DND-41 (cell line): Measurements from ENCODE around the gene CYP26C1.

Experiments used
- ATAC-seq: fragments of 200-7000 bp; cut with Tn5 transposase; 3 replicates; pipeline ENCODE4 v1.9.1; 2021; ENCODE audit warnings: low read depth; ENCODE audit not compliant: insufficient read depth
- DNase-seq: peaks from one replicate; pipeline ENCODE4 v3.0.0-alpha.2; 2020
- H2AFZ ChIP-seq: 2 replicates; pipeline ENCODE4 v1.6.0; 2012; ENCODE audit warnings: low read depth, low read length
- H3K27ac ChIP-seq: 2 replicates; pipeline ENCODE4 v1.5.1; 2012; ENCODE audit warnings: low read length, inconsistent platforms
- H3K27me3 ChIP-seq: fragments of 200-600 bp; sonication (generic); 2 replicates; pipeline ENCODE4 v1.6.0; 2012; ENCODE audit warnings: low read length, mild to moderate bottlenecking, inconsistent platforms; ENCODE audit not compliant: insufficient read depth, poor library complexity
- H3K36me3 ChIP-seq: 2 replicates; pipeline ENCODE4 v1.5.1; 2012; ENCODE audit warnings: low read length, inconsistent platforms; ENCODE audit not compliant: insufficient read depth
- H3K4me1 ChIP-seq: 2 replicates; pipeline ENCODE4 v1.5.1; 2012; ENCODE audit warnings: mild to moderate bottlenecking, low read length; ENCODE audit not compliant: insufficient read depth
- H3K4me2 ChIP-seq: 2 replicates; pipeline ENCODE4 v1.6.0; 2012; ENCODE audit warnings: mild to moderate bottlenecking, moderate library complexity, low read length, inconsistent platforms; ENCODE audit not compliant: insufficient read depth
- H3K4me3 ChIP-seq, 2 experiments: fragments of 200-600 bp in 1 of 2; shearing (Covaris generic) in 1 of 2; 2 replicates each; pipeline ENCODE4 v1.5.1; 2012 to 2016; ENCODE audit warnings: inconsistent platforms in 2 of 2, low read length in 2 of 2, mild to moderate bottlenecking in 2 of 2, low read depth in 1 of 2, moderate library complexity in 1 of 2
- H3K79me2 ChIP-seq: 2 replicates; pipeline ENCODE4 v1.6.0; 2012; ENCODE audit warnings: low read length, inconsistent platforms; ENCODE audit not compliant: insufficient read depth
- H3K9ac ChIP-seq: 2 replicates; pipeline ENCODE4 v1.6.0; 2012; ENCODE audit warnings: low read depth, mild to moderate bottlenecking, inconsistent platforms, low read length, moderate library complexity
- H3K9me3 ChIP-seq: 2 replicates; pipeline ENCODE4 v1.5.1; 2012; ENCODE audit warnings: low read length, moderate library complexity, mild to moderate bottlenecking, inconsistent platforms; ENCODE audit not compliant: insufficient read depth, severe bottlenecking
- H4K20me1 ChIP-seq: 2 replicates; pipeline ENCODE4 v1.6.0; 2012; ENCODE audit warnings: low read length; ENCODE audit not compliant: insufficient read depth
- CTCF ChIP-seq: IDR thresholded peaks from 2 replicates; pipeline ENCODE4 v1.5.1; 2012; ENCODE audit warnings: borderline replicate concordance, low read length, moderate library complexity, mild to moderate bottlenecking; ENCODE audit not compliant: poor library complexity, severe bottlenecking; ENCODE audit errors: extremely low read depth
- EZH2 ChIP-seq: IDR thresholded peaks from 3 replicates; pipeline ENCODE4 v1.6.1; 2012; ENCODE audit warnings: borderline replicate concordance, low read depth, mild to moderate bottlenecking, moderate library complexity, low read length, inconsistent platforms; ENCODE audit not compliant: severe bottlenecking

Gene CYP26C1

DNA sequence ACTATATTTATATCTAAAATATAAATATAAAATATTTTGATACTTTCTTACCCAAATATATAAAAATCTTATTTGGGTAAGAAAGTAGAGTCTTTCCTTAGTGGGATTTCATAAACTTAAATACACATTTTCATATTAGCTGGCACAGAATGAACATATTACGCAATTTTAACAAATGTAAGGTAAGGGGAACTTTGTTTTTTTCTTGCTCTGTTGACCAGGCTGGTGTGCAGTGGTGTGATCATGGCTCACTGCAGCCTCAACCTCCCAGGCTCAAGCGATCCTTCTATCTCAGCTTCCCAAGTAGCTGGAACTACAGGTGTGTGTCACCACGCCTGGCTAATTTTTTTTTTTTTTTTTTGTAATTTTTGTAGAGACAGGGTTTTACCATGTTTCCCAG lies 31.4 kb downstream of the CYP26C1 start:
- H3K36me3 ChIP-seq, result no peaks in the 10 kb centered on the region
- TF ChIP-seq CTCF (no peak), EZH2 (no peak)
- H3K4me3 ChIP-seq, result no peak overlapping the region
- H3K27ac ChIP-seq, result no peak overlapping the region
- ATAC-seq (no peak), DNase-seq (no peak)
- no peak overlapping the region for H2AFZ ChIP-seq
- no peaks in the 10 kb centered on the region for H3K4me1 ChIP-seq
- no peaks in the 10 kb centered on the region for H3K27me3 ChIP-seq
- no peak overlapping the region for H3K4me2 ChIP-seq
- no peaks in the 10 kb centered on the region for H3K79me2 ChIP-seq
- no peaks in the 10 kb centered on the region for H3K9me3 ChIP-seq
- no peak overlapping the region for H3K9ac ChIP-seq
- H4K20me1 ChIP-seq, result no peaks in the 10 kb centered on the region

DNA sequence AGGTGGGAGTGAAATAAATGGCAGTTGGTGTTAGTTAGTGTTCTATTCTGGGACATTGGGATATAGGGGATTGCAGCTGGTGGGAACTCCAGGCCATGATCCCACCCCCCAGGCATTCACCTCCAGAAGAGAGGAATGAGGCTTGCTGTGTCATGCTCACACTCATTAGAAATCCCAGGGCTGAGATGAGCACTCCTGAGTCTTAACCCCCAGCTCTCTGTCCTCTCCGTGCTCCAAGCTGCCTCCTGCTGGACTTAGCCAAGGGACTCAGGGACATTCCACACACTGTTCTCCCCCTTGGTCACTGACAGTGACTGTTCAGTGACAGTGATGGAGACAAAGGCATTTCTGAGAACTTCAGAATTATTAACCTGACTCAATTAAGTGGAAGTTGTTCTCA lies 34.6 kb downstream of the CYP26C1 start:
- Histone ChIP-seq H3K79me2 (no peaks in the 10 kb centered on the region), H3K36me3 (no peaks in the 10 kb centered on the region), H3K9ac (no peak overlapping the region), H3K4me1 (no peaks in the 10 kb centered on the region), H3K27me3 (no peaks in the 10 kb centered on the region), H2AFZ (no peak overlapping the region), H3K9me3 (no peaks in the 10 kb centered on the region), H3K4me2 (no peak overlapping the region), H3K4me3 (no peak overlapping the region), H4K20me1 (no peaks in the 10 kb centered on the region), H3K27ac (no peak overlapping the region)
- no peak for TF ChIP-seq EZH2
- no peak for TF ChIP-seq CTCF
- DNase-seq, result no peak
- no peak for ATAC-seq

DNA sequence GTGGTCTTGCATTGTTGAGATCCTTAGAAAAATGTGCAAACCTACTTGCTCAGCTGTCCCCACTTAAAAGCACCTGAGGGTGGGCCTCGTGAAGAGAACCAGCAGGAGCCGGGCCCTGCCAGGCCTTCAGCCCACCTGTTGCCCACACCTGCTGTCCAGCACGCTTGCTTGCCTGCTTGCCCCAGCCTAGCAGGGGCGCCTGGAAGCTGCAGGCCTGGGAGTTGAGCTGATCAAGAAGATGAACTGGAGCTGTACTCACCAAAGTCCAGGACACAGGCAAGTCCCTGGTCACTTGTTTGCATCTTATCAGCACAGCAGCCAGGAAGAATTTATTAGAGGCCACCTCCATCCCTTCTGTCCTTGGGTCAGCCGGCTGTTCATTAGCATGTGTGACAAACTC lies 36.3 kb downstream of the CYP26C1 start:
- no peaks in the 10 kb centered on the region for H3K9me3 ChIP-seq
- H3K27ac ChIP-seq, result no peak overlapping the region
- ATAC-seq (no peak), DNase-seq (no peak)
- H3K4me1 ChIP-seq, result no peaks in the 10 kb centered on the region
- no peak overlapping the region for H3K9ac ChIP-seq
- no peak overlapping the region for H3K4me2 ChIP-seq
- no peaks in the 10 kb centered on the region for H3K79me2 ChIP-seq
- H2AFZ ChIP-seq, result no peak overlapping the region
- H3K36me3 ChIP-seq, result no peaks in the 10 kb centered on the region
- no peaks in the 10 kb centered on the region for H4K20me1 ChIP-seq
- H3K27me3 ChIP-seq, result no peaks in the 10 kb centered on the region
- TF ChIP-seq CTCF (no peak), EZH2 (no peak)
- no peak overlapping the region for H3K4me3 ChIP-seq

- H3K27ac ChIP-seq, result no peak overlapping the region
- no peak for ATAC-seq
- TF ChIP-seq CTCF (no peak), EZH2 (no peak)
- no peak for DNase-seq
- no peaks in the 10 kb centered on the region for H3K27me3 ChIP-seq
- H2AFZ ChIP-seq, result no peak overlapping the region
- H3K9ac ChIP-seq, result no peak overlapping the region
- H3K79me2 ChIP-seq, result no peaks in the 10 kb centered on the region
- no peaks in the 10 kb centered on the region for H3K36me3 ChIP-seq
- no peak overlapping the region for H3K4me3 ChIP-seq
- H3K4me1 ChIP-seq, result no peaks in the 10 kb centered on the region
- no peak overlapping the region for H3K4me2 ChIP-seq
- no peaks in the 10 kb centered on the region for H4K20me1 ChIP-seq
- no peaks in the 10 kb centered on the region for H3K9me3 ChIP-seq
Measured at GRCh38 chr10:93097386-93097785, 36.8 kb downstream of the CYP26C1 start.
